GM12872 (cell line): ENCODE measurements around the gene SDSL.

ENCODE experiments used
- CTCF ChIP-seq: IDR thresholded peaks from 3 replicates; pipeline ENCODE4 v1.5.1; 2011; ENCODE audit warnings: low read depth, mild to moderate bottlenecking, low read length, moderate library complexity; ENCODE audit not compliant: insufficient read depth

SDSL gene

GRCh38 chr12:113403435-113404415 is 18.5 kb upstream of the SDSL start, which contains the start of gene SDS:
Gene SDS (minus strand): TSS chr12:113403887. CDS start chr12:113399708, 4,179 bp downstream.
- TF ChIP-seq CTCF: no peak

- TF ChIP-seq CTCF: no peak
Measured at GRCh38 chr12:113405694-113406093, 16.5 kb upstream of the SDSL start.

GRCh38 chr12:113407931-113408600 is 14.1 kb upstream of the SDSL start:
- TF ChIP-seq CTCF: no peak

GRCh38 chr12:113408756-113409298 is 13.4 kb upstream of the SDSL start:
- TF ChIP-seq CTCF: no peak

- no peak for TF ChIP-seq CTCF
Measured at GRCh38 chr12:113409462-113410124, 12.6 kb upstream of the SDSL start.

GRCh38 chr12:113413488-113413939 is 8.7 kb upstream of the SDSL start:
- TF ChIP-seq CTCF: no peak

- no peak for TF ChIP-seq CTCF
Measured at GRCh38 chr12:113414519-113415038, 7.6 kb upstream of the SDSL start.
